HCT116 (cell line): Measurements from ENCODE around the gene EIF3K. TPM values are rescaled to one million over a fixed set of nuclear protein-coding genes. Genes with fewer than 3 reads are reported as not detected.

Experiments
- ATAC-seq: fragments of 200-7000 bp; cut with Tn5 transposase; 2 replicates; pipeline ENCODE4 v1.9.1; 2020; ENCODE audit warnings: mild to moderate bottlenecking, moderate library complexity
- BruUV-seq: library from RNA; stranded (reverse); fragments of 400-500 nt; replicated peaks from 2 replicates; lab custom pipeline; 2021; lab: Mats Ljungman, UMichigan
- CTCF ChIA-PET: fragments of 300-600 bp; sonication (Branson Sonifier 250); formaldehyde crosslinking; loops from one replicate; lab custom pipeline; 2021; ENCODE audit warnings: antibody characterized with exemption; lab: Charles Lee
- POLR2A ChIA-PET: fragments of 300-600, 350-600 bp; sonication (Branson Sonifier 250); formaldehyde crosslinking; loops from one replicate; lab custom pipeline; 2021; ENCODE audit warnings: antibody characterized with exemption; lab: Charles Lee
- RAD21 ChIA-PET, 2 experiments: fragments of 300-600 bp; sonication (Branson Sonifier 250); formaldehyde crosslinking; loops; one replicate each; lab custom pipeline; 2023; ENCODE audit warnings: low total read pairs in 2 of 2; ENCODE audit not compliant: uncharacterized antibody in 2 of 2, unreplicated experiment in 2 of 2, low non-redundant PET in 1 of 2; lab: Charles Lee
- DNase-seq: peaks from one replicate; pipeline ENCODE4 v3.0.0-alpha.2; 2010; ENCODE audit warnings: low read depth, low spot score
- H2AFZ ChIP-seq: fragments of 200-600 bp; shearing (Covaris generic), sonication (generic); 2 replicates; pipeline ENCODE4 v1.6.1; 2017; ENCODE audit warnings: low read depth, mixed run types, mixed read lengths, antibody characterized with exemption, low read length; ENCODE audit not compliant: poor library complexity, severe bottlenecking
- H3K27ac ChIP-seq: 2 replicates; pipeline ENCODE4 v1.5.1; 2012; ENCODE audit warnings: low read depth, low read length
- H3K27me3 ChIP-seq: fragments of 200-600 bp; sonication (generic); 2 replicates; pipeline ENCODE4 v1.6.1; 2016; ENCODE audit warnings: mixed run types, low read length, mixed read lengths; ENCODE audit not compliant: insufficient read depth
- H3K36me3 ChIP-seq, 2 experiments: fragments of 200-500 bp in 1 of 2; fragments of 200-600 bp in 1 of 2; sonication (Bioruptor generic) in 1 of 2; sonication (generic) in 1 of 2; 2 replicates each; pipeline versions ENCODE4 v1.5.1 to v1.6.1; 2014 to 2016; ENCODE audit warnings: low read length in 2 of 2, inconsistent platforms in 1 of 2, mixed read lengths in 1 of 2, mixed run types in 1 of 2; ENCODE audit not compliant: insufficient read depth in 2 of 2, control insufficient read depth in 1 of 2
- H3K4me1 ChIP-seq, 2 experiments: fragments of 200-600 bp in 1 of 2; sonication (generic) in 1 of 2; 2 replicates each; pipeline versions ENCODE4 v1.5.1 to v1.6.1; 2012 to 2017; ENCODE audit warnings: low read length in 2 of 2, inconsistent platforms in 1 of 2, mild to moderate bottlenecking in 1 of 2, mixed read lengths in 1 of 2, mixed run types in 1 of 2, moderate library complexity in 1 of 2; ENCODE audit not compliant: insufficient read depth in 2 of 2, control insufficient read depth in 1 of 2
- H3K4me2 ChIP-seq: fragments of 200-600 bp; sonication (generic); 2 replicates; pipeline ENCODE4 v1.6.1; 2017; ENCODE audit warnings: mixed run types, low read length, mixed read lengths
- H3K4me3 ChIP-seq, 2 experiments: fragments of 200-600 bp in 1 of 2; sonication (generic) in 1 of 2; replicated peaks in 1 of 2; 2 replicates each; pipeline ENCODE4 v1.5.1; 2011 to 2016; ENCODE audit warnings: low read length in 2 of 2, control low read depth in 1 of 2, low read depth in 1 of 2, mild to moderate bottlenecking in 1 of 2, mixed read lengths in 1 of 2, mixed run types in 1 of 2
- H3K79me2 ChIP-seq: fragments of 200-600 bp; sonication (generic); 2 replicates; pipeline ENCODE4 v1.6.1; 2017; ENCODE audit warnings: mild to moderate bottlenecking, mixed run types, low read length, moderate library complexity, mixed read lengths; ENCODE audit not compliant: insufficient read depth
- H3K9ac ChIP-seq: fragments of 200-600 bp; sonication (generic); 2 replicates; pipeline ENCODE4 v1.6.1; 2016; ENCODE audit warnings: low read length, mixed read lengths
- H3K9me2 ChIP-seq: fragments of 200-600 bp; sonication (generic), shearing (Covaris generic); 2 replicates; pipeline ENCODE4 v1.6.1; 2017; ENCODE audit warnings: mixed run types, mild to moderate bottlenecking, moderate library complexity; ENCODE audit not compliant: insufficient read depth
- H3K9me3 ChIP-seq, 2 experiments: fragments of 200-500 bp in 1 of 2; fragments of 200-600 bp in 1 of 2; sonication (Bioruptor generic) in 1 of 2; sonication (generic) in 1 of 2; 2 replicates each; pipeline ENCODE4 v1.6.1; 2014 to 2017; ENCODE audit warnings: low read length in 2 of 2, mixed read lengths in 2 of 2, inconsistent platforms in 1 of 2, low read depth in 1 of 2, mild to moderate bottlenecking in 1 of 2, mixed run types in 1 of 2, moderate library complexity in 1 of 2; ENCODE audit not compliant: control insufficient read depth in 1 of 2, insufficient read depth in 1 of 2
- H4K20me1 ChIP-seq: fragments of 200-600 bp; sonication (generic), shearing (Covaris generic); 2 replicates; pipeline ENCODE4 v1.6.1; 2017; ENCODE audit warnings: mixed run types, mild to moderate bottlenecking, moderate library complexity; ENCODE audit not compliant: insufficient read depth
- CEBPB ChIP-seq: IDR thresholded peaks from 2 replicates; pipeline ENCODE4 v1.6.1; 2012; ENCODE audit warnings: low read depth
- EZH2 ChIP-seq: fragments of 200-600 bp; sonication (generic); IDR thresholded peaks from 2 replicates; pipeline ENCODE4 v1.6.1; 2017; ENCODE audit warnings: antibody characterized with exemption, mixed run types
- FOSL1 ChIP-seq: IDR thresholded peaks from 2 replicates; pipeline ENCODE4 v1.6.1; 2012; ENCODE audit warnings: low read depth
- POLR2AphosphoS5 ChIP-seq: IDR thresholded peaks from 2 replicates; pipeline ENCODE4 v1.6.1; 2011; ENCODE audit warnings: mild to moderate bottlenecking, low read depth, low read length, moderate library complexity
- SIN3A ChIP-seq: IDR thresholded peaks from 2 replicates; pipeline ENCODE4 v1.6.1; 2012; ENCODE audit warnings: low read depth
- ZNF274 ChIP-seq: fragments of 200-500 bp; sonication (Bioruptor generic); IDR thresholded peaks from 2 replicates; pipeline ENCODE4 v1.6.1; 2014; ENCODE audit warnings: mild to moderate bottlenecking, low read depth, low read length, inconsistent platforms
- intact Hi-C: fragments of 100-400 bp; cut with micrococcal nuclease; formaldehyde crosslinking; loops from 2 replicates; pipeline ENCODE4 v1.10.0; 2022
- total RNA-seq: library from RNA; stranded (reverse); gene quantifications from one replicate; pipeline ENCODE4 v1.2.1, GENCODE V29; 2021; ENCODE audit not compliant: unreplicated experiment
- TF ChIP-seq, protein P1 (sequence below): IDR thresholded peaks from 2 replicates; pipeline ENCODE4 v1.6.1; 2012; ENCODE audit warnings: low read depth

The EIF3K gene
- total RNA-seq, 1 experiment from 2014 or later, result 313 TPM

DNA sequence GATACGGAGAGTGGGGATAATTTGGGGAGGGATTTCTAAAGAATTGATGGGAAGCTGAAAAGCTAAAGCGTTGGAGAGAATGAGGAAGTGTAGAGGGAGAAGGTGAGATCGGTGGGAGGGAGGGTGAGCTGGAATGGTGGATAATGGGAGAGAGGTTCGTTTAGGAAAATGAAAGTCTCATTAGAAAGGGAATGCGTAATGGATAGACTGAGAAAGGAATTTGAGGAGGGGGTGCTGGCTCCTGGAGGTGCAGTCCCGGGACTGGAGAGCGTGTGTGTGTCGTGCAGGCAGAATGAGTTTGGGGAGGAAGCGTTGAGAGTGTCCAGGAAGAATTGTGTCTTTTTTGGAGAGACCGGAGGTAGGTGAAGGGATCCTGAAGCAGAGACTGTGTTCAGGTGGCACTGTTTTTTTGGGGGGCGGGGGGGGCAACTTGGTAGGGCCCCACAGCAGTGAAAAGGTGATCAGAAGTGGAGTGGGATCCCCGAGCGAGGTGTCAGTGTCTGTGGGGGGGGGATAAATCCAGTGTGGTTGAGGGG lies 29.8 kb downstream of the EIF3K start:
- Histone ChIP-seq H3K36me3 (peaks cover 0 to 4% of the 10 kb centered on the region in 2 experiments; a peak in 1 of 4 replicates), H3K4me1 (peaks cover 51 to 66% of the 10 kb centered on the region in 2 experiments), H3K4me3 (peak overlapping the region; percentile 84 to 100), H2AFZ (no peak overlapping the region), H3K4me2 (peak overlapping the region; percentile 84), H3K27me3 (no peaks in the 10 kb centered on the region), H3K27ac (peak overlapping the region; percentile 72), H3K9me2 (no peaks in the 10 kb centered on the region), H3K79me2 (peaks cover 64% of the 10 kb centered on the region), H4K20me1 (peaks cover 9% of the 10 kb centered on the region; the same call in 1 of the 2 replicates), H3K9me3 (no peaks in the 10 kb centered on the region), H3K9ac (peak overlapping the region; percentile 100)
- intact Hi-C loops, result no loop called here
- TF ChIP-seq FOSL1, result no peak
- no peak for TF ChIP-seq ZNF274
- no peak for TF ChIP-seq SIN3A
- TF ChIP-seq, protein P1, sequence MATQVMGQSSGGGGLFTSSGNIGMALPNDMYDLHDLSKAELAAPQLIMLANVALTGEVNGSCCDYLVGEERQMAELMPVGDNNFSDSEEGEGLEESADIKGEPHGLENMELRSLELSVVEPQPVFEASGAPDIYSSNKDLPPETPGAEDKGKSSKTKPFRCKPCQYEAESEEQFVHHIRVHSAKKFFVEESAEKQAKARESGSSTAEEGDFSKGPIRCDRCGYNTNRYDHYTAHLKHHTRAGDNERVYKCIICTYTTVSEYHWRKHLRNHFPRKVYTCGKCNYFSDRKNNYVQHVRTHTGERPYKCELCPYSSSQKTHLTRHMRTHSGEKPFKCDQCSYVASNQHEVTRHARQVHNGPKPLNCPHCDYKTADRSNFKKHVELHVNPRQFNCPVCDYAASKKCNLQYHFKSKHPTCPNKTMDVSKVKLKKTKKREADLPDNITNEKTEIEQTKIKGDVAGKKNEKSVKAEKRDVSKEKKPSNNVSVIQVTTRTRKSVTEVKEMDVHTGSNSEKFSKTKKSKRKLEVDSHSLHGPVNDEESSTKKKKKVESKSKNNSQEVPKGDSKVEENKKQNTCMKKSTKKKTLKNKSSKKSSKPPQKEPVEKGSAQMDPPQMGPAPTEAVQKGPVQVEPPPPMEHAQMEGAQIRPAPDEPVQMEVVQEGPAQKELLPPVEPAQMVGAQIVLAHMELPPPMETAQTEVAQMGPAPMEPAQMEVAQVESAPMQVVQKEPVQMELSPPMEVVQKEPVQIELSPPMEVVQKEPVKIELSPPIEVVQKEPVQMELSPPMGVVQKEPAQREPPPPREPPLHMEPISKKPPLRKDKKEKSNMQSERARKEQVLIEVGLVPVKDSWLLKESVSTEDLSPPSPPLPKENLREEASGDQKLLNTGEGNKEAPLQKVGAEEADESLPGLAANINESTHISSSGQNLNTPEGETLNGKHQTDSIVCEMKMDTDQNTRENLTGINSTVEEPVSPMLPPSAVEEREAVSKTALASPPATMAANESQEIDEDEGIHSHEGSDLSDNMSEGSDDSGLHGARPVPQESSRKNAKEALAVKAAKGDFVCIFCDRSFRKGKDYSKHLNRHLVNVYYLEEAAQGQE, result no peak
- TF ChIP-seq CEBPB, result no peak
- TF ChIP-seq POLR2AphosphoS5, result peak; percentile 32; the same call in 1 of the 2 replicates
- no peak for TF ChIP-seq EZH2
- ChIA-PET RAD21 (interaction anchor here in 1 of 2 experiments (1.2 kb wide), 1 partner anchor 44 kb away, joined by 3 read pairs; no protein-coding TSS in a partner anchor), CTCF (no interaction called here), POLR2A (interaction anchor here (1.0 to 1.8 kb wide), 3 partner anchors 8 to 10 kb away, joined by 3 to 8 read pairs (median 3); no protein-coding TSS in a partner anchor)
- no TSS peak for BruUV-seq
- ATAC-seq, result no peak
- no peak for DNase-seq
